Right atrium auricular region (tissue), 2 donors: ENCODE measurements around the gene SETBP1. TPM values are rescaled to one million over a fixed set of nuclear protein-coding genes. Genes with fewer than 3 reads are reported as not detected.

Source experiments
- DNase-seq: peaks from one replicate; pipeline ENCODE4 v3.0.0-alpha.2; 2019; ENCODE audit warnings: low spot score
- H3K27ac ChIP-seq, 2 donors: fragments of 200-600 bp; sonication (generic); 1 replicate in 1 of 2; 2 replicates in 1 of 2; pipeline ENCODE4 v1.5.1; 2016 to 2019
- H3K27me3 ChIP-seq, 2 donors: fragments of 200-600 bp; sonication (generic); one replicate each; pipeline versions ENCODE4 v1.5.1 to v1.6.0; 2017 to 2019
- H3K36me3 ChIP-seq: fragments of 200-600 bp; sonication (generic); one replicate; pipeline ENCODE4 v1.5.1; 2016
- H3K4me1 ChIP-seq, 2 donors: fragments of 200-600 bp; sonication (generic); one replicate each; pipeline versions ENCODE4 v1.5.1 to v1.6.0; 2017 to 2019
- H3K4me3 ChIP-seq, 2 donors: fragments of 200-600 bp; sonication (generic); 1 replicate in 1 of 2; 2 replicates in 1 of 2; pipeline ENCODE4 v1.5.1; 2017 to 2019; ENCODE audit warnings: mild to moderate bottlenecking in 1 of 2, moderate library complexity in 1 of 2
- H3K9me3 ChIP-seq, 2 donors: fragments of 200-600 bp; sonication (generic); one replicate each; pipeline ENCODE4 v1.5.1; 2019
- CTCF ChIP-seq, 2 donors: fragments of 200-600 bp; sonication (generic); IDR thresholded peaks; one replicate each; pipeline ENCODE4 v1.5.1; 2019; ENCODE audit warnings: antibody characterized with exemption in 2 of 2
- total RNA-seq, 2 donors: library from RNA; depleted of rRNA; stranded (reverse); fragments of >200 nt; gene quantifications; one replicate each; pipeline ENCODE4 v1.1.0, GENCODE V29; 2016

SETBP1 gene
- total RNA-seq, 2 donors from 2014 or later = 7.8 to 13.4 TPM

- no peak for TF ChIP-seq CTCF (IDR thresholded peaks at IDR 0.05)
- Histone ChIP-seq H3K36me3 (no peaks in the 10 kb centered on the region), H3K27ac (no peak overlapping the region), H3K9me3 (peaks cover 0 to 10% of the 10 kb centered on the region in 2 donors), H3K4me1 (no peaks in the 10 kb centered on the region), H3K27me3 (no peaks in the 10 kb centered on the region), H3K4me3 (no peak overlapping the region)
- no peak for DNase-seq
These were observed 246.6 kb downstream of the SETBP1 start for GRCh38 chr18:44927127-44927849.

GRCh38 chr18:44934901-44935300 is 254.2 kb downstream of the SETBP1 start:
- peaks cover 0 to 11% of the 10 kb centered on the region in 2 donors for H3K4me1 ChIP-seq
- H3K9me3 ChIP-seq = peaks cover 0 to 24% of the 10 kb centered on the region in 2 donors
- DNase-seq = no peak
- H3K4me3 ChIP-seq = no peak overlapping the region
- H3K27me3 ChIP-seq = no peaks in the 10 kb centered on the region
- H3K27ac ChIP-seq = no peak overlapping the region
- no peak for TF ChIP-seq CTCF (IDR thresholded peaks at IDR 0.05)
- no peaks in the 10 kb centered on the region for H3K36me3 ChIP-seq

- DNase-seq = no peak
- Histone ChIP-seq H3K27me3 (no peaks in the 10 kb centered on the region), H3K27ac (no peak overlapping the region), H3K9me3 (peaks cover 0 to 24% of the 10 kb centered on the region in 2 donors), H3K36me3 (no peaks in the 10 kb centered on the region), H3K4me1 (peaks cover 0 to 11% of the 10 kb centered on the region in 2 donors), H3K4me3 (no peak overlapping the region)
- no peak for TF ChIP-seq CTCF (IDR thresholded peaks at IDR 0.05)
These were observed 254.8 kb downstream of the SETBP1 start for GRCh38 chr18:44935455-44935854.

GRCh38 chr18:44936485-44936884 is 255.8 kb downstream of the SETBP1 start:
- H3K4me1 ChIP-seq = peaks cover 0 to 11% of the 10 kb centered on the region in 2 donors
- no peaks in the 10 kb centered on the region for H3K36me3 ChIP-seq
- no peak overlapping the region for H3K27ac ChIP-seq
- no peak for DNase-seq
- H3K27me3 ChIP-seq = no peaks in the 10 kb centered on the region
- peaks cover 0 to 21% of the 10 kb centered on the region in 2 donors for H3K9me3 ChIP-seq
- TF ChIP-seq CTCF (IDR thresholded peaks at IDR 0.05) = no peak
- no peak overlapping the region for H3K4me3 ChIP-seq

GRCh38 chr18:44937960-44938719 is 257.5 kb downstream of the SETBP1 start:
- peaks cover 0 to 10% of the 10 kb centered on the region in 2 donors for H3K9me3 ChIP-seq
- no peak overlapping the region for H3K27ac ChIP-seq
- DNase-seq = no peak
- peaks cover 0 to 11% of the 10 kb centered on the region in 2 donors for H3K4me1 ChIP-seq
- H3K4me3 ChIP-seq = peak overlapping the region in 1 of 2 donors; percentile 9
- H3K36me3 ChIP-seq = no peaks in the 10 kb centered on the region
- no peaks in the 10 kb centered on the region for H3K27me3 ChIP-seq
- no peak for TF ChIP-seq CTCF (IDR thresholded peaks at IDR 0.05)
